Activated B cell treated with CpG ODN at 0.5 μM for 24 hours (primary cell): ENCODE measurements around the gene SEMA3F. TPM values are rescaled to one million over a fixed set of nuclear protein-coding genes. Genes with fewer than 3 reads are reported as not detected.
"Not testable (repeated sequence)": the region's sequence is repeated elsewhere in the genome, so short reads cannot be mapped to it uniquely, and the experiment has no call there.

Experiments used
- ATAC-seq: fragments of 200-7000 bp; cut with Tn5 transposase; one replicate; pipeline ENCODE4 v1.10.0; 2021; ENCODE audit warnings: low read depth, mild to moderate bottlenecking, moderate library complexity
- CTCF ChIA-PET: fragments of 350-600 bp; sonication (Branson Sonifier 250); formaldehyde crosslinking; loops from one replicate; lab custom pipeline; 2021; ENCODE audit warnings: antibody characterized with exemption; lab: Charles Lee
- POLR2A ChIA-PET: fragments of 350-600 bp; sonication (Branson Sonifier 250); formaldehyde crosslinking; loops from one replicate; lab custom pipeline; 2021; ENCODE audit warnings: antibody characterized with exemption; lab: Charles Lee
- DNase-seq: peaks from one replicate; pipeline ENCODE4 v3.0.0; 2022
- H3K27ac Mint-ChIP-seq: one replicate; pipeline ENCODE4 v1.8.0; 2020; ENCODE audit warnings: mixed read lengths
- H3K27me3 Mint-ChIP-seq: one replicate; pipeline ENCODE4 v1.8.0; 2021; ENCODE audit warnings: mixed read lengths
- H3K36me3 Mint-ChIP-seq: one replicate; pipeline ENCODE4 v1.8.0; 2021; ENCODE audit warnings: low read depth, mixed read lengths
- H3K4me1 Mint-ChIP-seq: one replicate; pipeline ENCODE4 v1.8.0; 2021; ENCODE audit warnings: mixed read lengths
- H3K4me3 Mint-ChIP-seq: one replicate; pipeline ENCODE4 v1.8.0; 2020; ENCODE audit warnings: mild to moderate bottlenecking, mixed read lengths
- H3K9me3 Mint-ChIP-seq: one replicate; pipeline ENCODE4 v1.8.0; 2020; ENCODE audit warnings: mixed read lengths
- CTCF ChIP-seq: fragments of 200-600 bp; IDR thresholded peaks from one replicate; pipeline ENCODE4 v1.8.0; 2022; ENCODE audit warnings: antibody characterized with exemption, mild to moderate bottlenecking
- intact Hi-C: fragments of 100-400 bp; cut with micrococcal nuclease; formaldehyde crosslinking; loops from one replicate; pipeline ENCODE4 v1.15.1; 2024
- total RNA-seq: library from RNA; stranded (reverse); gene quantifications from 2 replicates; pipeline ENCODE4 v1.2.3, GENCODE V29; 2022

The SEMA3F gene
- total RNA-seq, 1 donor from 2014 or later, result not detected

GRCh38 chr3:50210510-50211367 is 55.6 kb downstream of the SEMA3F start:
- CTCF ChIA-PET, result no interaction called here
- no peak for ATAC-seq
- POLR2A ChIA-PET, result interaction anchor here (0.5 kb wide), 1 partner anchor 33 kb away, joined by 3 read pairs; no protein-coding TSS in a partner anchor

GRCh38 chr3:50211368-50211717 is 56.2 kb downstream of the SEMA3F start:
- H3K9me3 Mint-ChIP-seq, ATAC-seq, H3K4me1 Mint-ChIP-seq, H3K27ac Mint-ChIP-seq, H3K36me3 Mint-ChIP-seq, CTCF ChIA-PET, DNase-seq, POLR2A ChIA-PET, H3K4me3 Mint-ChIP-seq, intact Hi-C loops: not testable (repeated sequence)
- H3K27me3 Mint-ChIP-seq, result peaks cover 16% of the 10 kb centered on the region

More at GRCh38 chr3:50210510-50211367, 55.6 kb downstream of the SEMA3F start:
- H3K4me1 Mint-ChIP-seq, result no peaks in the 10 kb centered on the region
- no peak for TF ChIP-seq CTCF
- intact Hi-C loops, result no loop called here
- no peak overlapping the region for H3K4me3 Mint-ChIP-seq
- no peak for DNase-seq
- H3K9me3 Mint-ChIP-seq, result no peaks in the 10 kb centered on the region
- peaks cover 18% of the 10 kb centered on the region for H3K27me3 Mint-ChIP-seq
- H3K27ac Mint-ChIP-seq, result no peak overlapping the region
- no peaks in the 10 kb centered on the region for H3K36me3 Mint-ChIP-seq

DNA sequence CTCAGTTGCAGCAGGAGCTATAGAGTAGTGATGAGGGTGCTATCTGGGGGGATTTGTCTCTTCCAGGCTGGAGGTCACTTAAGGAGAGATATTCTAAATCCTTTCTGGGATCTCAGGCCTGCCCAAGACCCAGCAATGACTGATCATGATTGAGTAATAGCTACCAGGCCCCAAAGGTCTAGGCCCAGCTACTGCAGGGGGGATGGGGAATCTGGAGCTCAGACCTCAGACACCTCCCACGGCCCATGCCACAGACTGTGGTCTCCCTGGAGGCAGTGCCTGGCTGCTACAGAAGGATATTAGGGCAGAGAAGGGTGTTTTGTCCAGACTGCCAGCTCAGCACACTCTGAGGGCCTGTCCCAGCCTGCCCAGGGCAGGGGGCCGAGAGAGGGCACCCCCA is 56.8 kb downstream of the SEMA3F start:
- no peak for ATAC-seq

DNA sequence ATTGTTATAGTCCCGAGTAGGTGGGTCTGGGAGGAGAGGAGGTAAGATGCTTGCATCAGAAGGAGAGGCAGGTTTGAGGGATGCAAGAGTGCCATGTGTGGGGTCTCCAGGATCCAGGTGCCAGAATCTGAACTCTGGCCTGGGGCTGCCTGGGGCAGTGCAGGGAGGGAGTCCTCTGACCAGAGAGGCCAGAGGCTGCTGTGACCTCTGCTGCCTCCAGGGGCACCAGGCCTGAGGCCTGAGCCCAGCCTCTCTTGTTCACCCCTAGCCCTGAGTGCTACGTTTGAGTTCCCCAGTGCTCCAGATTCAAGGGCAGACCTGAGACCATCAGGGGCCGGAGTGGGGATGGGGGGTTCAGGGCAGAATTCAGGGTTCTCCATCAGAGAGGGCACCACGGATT is 57.4 kb downstream of the SEMA3F start:
- Mint-ChIP-seq H3K27me3 (peaks cover 7% of the 10 kb centered on the region), H3K27ac (no peak overlapping the region), H3K4me1 (no peaks in the 10 kb centered on the region), H3K4me3 (no peak overlapping the region), H3K36me3 (no peaks in the 10 kb centered on the region), H3K9me3 (no peaks in the 10 kb centered on the region)
- TF ChIP-seq CTCF, result no peak
- ChIA-PET CTCF (no interaction called here), POLR2A (no interaction called here)
- DNase-seq, result no peak
- intact Hi-C loops, result no loop called here
- no peak for ATAC-seq

More for the DNA sequence above, 56.8 kb downstream of the SEMA3F start:
- Mint-ChIP-seq H3K4me1 (no peaks in the 10 kb centered on the region), H3K9me3 (no peaks in the 10 kb centered on the region), H3K27me3 (peaks cover 11% of the 10 kb centered on the region), H3K36me3 (no peaks in the 10 kb centered on the region), H3K27ac (no peak overlapping the region), H3K4me3 (no peak overlapping the region)
- intact Hi-C loops, result no loop called here
- POLR2A ChIA-PET, result no interaction called here
- TF ChIP-seq CTCF, result no peak
- DNase-seq, result no peak
- CTCF ChIA-PET, result no interaction called here

DNA sequence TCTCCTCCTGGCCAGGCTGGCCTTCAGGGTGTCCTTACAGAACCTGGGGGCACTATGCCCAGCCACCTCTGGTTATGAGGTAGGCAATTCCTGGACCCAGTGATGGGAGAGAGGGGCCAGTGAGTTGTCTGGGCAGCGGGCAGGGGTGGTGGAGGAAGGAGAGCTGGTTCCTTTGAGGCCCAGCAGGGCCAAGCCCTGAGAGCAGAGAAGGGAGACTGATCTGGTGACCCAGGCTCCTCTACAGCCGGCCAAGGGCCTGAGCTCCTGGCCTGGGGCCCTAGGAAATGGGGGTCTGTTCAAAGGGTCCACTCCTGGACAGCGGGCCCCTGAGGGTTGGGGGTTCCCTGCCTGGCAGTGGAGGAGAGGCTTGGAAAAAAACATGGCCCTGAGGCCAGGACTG is 57.8 kb downstream of the SEMA3F start:
- no peaks in the 10 kb centered on the region for H3K9me3 Mint-ChIP-seq
- ChIA-PET POLR2A (no interaction called here), CTCF (no interaction called here)
- H3K4me1 Mint-ChIP-seq, result no peaks in the 10 kb centered on the region
- no peak for TF ChIP-seq CTCF
- H3K27ac Mint-ChIP-seq, result no peak overlapping the region
- ATAC-seq (no peak), DNase-seq (no peak)
- no peaks in the 10 kb centered on the region for H3K36me3 Mint-ChIP-seq
- peaks cover 5% of the 10 kb centered on the region for H3K27me3 Mint-ChIP-seq
- no peak overlapping the region for H3K4me3 Mint-ChIP-seq
- intact Hi-C loops, result no loop called here
